HG02943 (cell line): ENCODE results near the gene ACBD7.

Experiments used
- ATAC-seq: cut with Tn5 transposase; IDR thresholded peaks from one replicate; pipeline ENCODE4 v1.9.1; 2021; ENCODE audit warnings: mild to moderate bottlenecking, low read depth, moderate library complexity; ENCODE audit not compliant: unreplicated experiment

Gene ACBD7

DNA sequence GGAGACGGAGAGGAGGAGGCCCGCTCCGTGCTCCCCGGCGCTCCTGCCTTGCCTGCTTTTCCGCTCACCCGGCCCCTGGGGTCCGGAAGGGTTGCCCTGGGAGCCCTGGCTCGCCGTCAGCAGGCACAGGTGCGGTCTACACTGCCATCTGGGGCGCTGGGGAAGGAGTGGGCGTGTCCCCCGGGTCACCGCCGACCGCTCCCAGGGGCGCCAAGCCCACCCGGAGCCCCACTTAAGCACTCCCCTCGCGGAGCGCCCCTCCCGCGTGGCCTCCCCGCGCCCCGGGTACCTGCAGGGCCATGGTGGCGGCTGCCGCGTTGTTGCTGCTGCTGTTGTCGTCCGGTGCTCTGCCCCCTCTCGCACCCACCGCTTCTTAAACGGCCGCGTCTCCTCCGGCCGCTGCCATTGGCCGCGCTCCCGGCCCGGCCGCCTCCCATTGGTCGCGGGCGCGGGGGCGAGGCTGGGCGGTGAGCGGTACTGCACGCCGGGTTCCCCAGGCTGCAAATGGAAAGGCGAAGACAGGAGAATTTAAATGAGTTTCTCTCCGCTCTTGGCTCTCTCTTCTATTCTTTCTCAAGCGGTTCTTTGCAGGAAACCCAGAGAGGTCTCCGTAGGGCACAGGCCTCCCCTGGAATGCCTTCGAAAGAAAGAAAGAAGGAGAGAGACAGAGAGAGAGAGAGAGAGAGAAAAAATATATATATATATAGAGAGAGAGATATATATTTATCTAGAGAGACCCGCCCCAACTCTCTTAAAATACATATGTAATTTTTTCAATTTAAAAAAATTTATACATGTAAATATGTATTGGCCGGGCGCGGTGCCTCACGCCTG is at the start of gene ACBD7:
TSS of gene ACBD7 (minus strand) at position 349 of the 834 bp plus-strand sequence. CDS start at position 301, 48 bp downstream.
- peak; percentile 100 for ATAC-seq

DNA sequence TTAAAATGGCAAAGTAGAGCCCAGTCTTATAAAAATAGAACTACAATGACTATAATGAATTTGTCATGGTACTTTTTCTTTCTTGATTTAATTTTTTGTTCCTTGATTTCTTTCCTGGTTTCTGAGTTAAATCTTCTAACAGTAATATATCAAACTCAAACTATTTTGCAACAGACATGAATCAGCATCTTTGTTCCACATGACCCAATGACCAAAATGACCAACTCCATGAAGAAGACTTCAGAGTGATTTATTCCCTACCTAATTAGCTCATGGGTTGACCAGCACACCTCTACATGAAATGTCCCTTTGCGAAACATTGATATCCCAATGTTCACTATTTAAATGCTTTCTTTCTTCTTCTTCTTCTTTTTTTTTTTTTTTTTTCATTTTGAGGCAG is 49.1 kb upstream of the ACBD7 start:
- no peak for ATAC-seq

DNA sequence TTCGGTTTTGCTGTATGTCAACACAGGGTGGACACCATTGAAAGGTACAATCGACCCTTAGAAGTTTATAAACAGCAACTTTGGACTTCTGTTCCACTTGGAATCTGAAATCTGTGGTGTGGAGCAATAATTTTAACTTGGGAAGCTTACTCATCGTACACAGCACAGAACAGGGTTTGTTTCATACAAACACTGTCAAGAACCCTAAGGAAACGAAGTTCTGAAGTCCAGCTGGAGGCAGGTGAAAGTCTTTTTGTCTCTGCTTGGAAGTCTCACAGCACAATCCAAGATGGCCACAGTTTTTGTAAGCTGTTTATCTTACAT is 48.4 kb upstream of the ACBD7 start:
- no peak for ATAC-seq

DNA sequence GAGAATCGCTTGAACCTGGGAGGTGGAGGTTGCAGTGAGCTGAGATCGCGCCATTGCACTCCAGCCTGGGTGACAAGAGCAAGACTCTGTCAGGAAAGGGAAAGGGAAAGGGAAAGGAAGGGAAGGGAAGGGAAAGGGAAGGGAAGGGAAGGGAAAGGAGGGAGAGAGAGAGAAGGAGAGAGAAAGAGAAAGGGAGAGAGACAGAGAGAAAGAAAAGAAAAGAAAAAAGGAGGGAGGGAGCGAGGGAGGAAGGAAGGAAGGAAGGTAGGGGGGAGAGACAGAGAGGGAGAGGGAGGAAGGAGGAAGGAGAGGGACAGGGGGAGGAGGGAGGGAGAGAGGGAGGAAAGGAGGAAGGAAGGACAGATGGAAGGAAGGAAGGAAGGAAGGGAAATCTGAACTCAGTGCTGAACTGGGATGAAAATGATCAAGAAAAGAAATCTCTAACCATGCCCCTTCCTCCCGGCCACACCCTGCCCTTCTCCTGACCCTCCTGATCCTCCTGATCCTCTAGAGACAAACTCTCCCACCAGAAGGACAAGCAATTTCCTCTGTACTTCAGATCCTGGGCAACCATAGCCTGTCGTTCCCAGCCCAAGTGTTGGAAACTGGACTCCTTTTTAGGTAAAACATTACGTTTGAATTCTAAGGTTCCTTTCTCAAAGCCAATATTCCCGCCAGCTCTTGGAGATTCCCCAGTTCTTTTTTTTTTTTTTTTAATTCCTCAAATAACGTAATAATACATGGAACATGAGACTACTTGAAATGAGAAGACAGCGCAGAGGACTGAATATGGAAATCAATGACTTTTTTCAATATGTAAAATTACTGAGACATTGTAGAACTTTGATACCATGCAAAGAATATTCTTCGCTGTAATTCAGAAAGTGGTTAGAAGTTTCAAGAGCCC is 47.8 kb upstream of the ACBD7 start:
- ATAC-seq, result no peak

DNA sequence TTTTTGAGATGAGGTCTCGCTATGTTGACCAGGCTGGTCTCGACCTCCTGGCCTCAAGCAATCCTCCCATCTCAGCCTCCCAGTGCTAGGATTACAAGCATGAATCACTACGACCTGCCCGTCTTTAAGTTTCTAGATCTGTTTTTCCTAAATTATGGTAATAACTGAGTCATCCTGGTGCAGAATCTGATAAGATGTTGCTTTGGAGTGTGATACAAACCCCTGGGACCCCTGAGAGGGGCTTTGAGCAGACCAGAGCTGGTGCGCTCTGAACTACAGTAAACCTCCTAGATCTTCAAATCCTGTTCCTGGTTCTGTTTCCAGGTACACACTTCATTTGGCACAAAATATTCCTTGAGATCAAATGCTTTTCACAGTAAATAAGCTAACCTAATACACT is 42.8 kb upstream of the ACBD7 start:
- no peak for ATAC-seq

DNA sequence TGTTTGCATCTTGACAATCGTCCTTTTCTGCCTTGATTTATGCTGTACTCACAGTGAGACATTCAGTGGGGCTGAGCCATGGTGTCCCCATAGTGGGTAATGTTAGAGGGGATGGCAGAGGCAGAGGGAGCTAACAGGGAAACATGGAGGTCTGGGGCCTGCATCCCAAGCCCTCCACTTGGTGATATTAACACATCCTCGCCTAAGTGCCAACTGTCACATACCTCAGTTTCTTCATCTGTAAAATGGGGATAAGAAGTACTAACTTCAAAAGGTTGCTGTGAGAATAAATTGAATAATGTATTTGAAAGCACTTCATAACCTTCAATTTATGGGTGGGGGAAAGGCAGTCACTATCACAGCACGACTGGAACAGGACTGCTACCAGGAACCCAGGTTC is 36.3 kb upstream of the ACBD7 start:
- no peak for ATAC-seq

DNA sequence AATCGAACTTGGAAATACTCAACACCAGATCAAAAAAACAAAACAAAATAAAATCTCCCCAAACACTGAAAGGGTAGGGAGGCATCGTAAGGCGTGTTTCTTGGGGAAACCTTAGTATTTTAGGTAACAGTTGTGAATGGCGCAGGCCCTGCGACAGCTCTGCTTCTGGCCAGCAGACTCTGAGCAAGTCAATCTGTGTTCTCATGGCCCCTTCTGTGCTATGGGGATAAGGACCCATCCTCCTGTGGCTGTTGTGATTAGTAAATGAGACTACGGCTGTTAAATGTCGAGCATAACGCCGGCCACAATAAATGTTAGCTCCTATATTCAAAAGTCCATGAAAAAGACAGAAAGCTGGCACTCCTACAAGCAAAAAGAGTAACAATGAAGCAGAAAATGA is 35.6 kb upstream of the ACBD7 start:
- no peak for ATAC-seq

DNA sequence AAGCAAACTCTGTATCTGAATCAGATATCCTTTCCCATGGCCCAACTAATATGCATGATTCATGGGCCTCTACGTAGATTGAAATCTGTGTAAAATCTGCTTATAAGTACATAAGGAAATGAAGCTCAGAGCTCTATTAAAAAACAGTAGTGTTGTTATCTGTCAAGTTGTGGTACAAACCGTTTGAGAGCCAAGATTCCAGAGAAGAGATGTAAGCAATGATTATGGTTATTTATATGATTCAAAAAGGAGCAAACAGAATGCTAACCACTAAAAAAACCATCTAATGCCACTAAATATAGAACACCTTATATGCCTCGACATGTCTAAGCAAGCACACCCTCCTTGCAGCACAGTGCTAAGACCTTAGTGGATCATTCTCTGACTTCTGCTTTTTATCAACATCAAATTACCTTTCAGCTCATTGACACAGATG is 35.2 kb upstream of the ACBD7 start:
- ATAC-seq, result no peak

DNA sequence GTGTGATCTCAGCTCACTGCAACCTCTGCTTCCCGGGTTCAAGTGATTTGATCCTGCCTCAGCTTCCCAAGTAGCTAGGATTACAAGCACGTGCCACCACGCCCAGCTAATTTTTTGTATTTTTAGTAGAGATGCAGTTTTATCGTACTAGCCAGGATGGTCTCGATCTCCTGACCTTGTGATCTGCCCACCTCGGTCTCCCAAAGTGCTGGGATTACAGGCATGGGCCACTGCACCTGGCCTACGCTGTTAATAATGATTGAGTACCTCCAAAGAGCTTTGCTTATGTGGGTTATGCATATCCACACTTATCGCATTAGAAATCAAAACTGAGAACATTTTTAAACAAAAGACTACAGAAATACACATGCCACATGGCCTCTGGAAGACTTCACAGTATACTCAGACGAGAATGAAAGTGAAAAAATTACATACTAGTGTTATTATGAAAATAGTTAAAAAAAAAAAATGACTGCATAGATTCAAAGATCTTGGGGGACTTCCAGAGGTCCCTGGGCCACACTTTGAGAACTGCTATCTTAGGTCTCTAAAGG is 34.0 kb upstream of the ACBD7 start:
- peak; percentile 79 for ATAC-seq

DNA sequence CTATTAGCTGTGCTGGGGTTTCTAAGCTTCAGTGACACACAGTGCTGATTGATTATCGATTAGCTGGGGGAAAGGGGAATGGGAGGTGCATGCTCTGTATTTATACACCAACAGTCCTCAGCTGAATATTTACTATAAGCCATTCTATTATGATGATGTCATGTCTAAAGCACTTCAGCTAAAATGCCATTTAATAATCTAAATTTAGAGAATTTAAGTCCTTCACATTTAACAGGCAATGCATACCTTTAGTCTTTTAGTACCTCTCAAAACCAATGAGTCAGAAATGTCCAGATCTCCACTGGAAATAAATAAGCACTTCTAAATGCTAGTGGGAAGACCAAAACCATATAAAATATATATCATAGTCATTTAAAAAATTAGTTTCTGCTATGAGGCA is 33.1 kb upstream of the ACBD7 start:
- ATAC-seq, result no peak

DNA sequence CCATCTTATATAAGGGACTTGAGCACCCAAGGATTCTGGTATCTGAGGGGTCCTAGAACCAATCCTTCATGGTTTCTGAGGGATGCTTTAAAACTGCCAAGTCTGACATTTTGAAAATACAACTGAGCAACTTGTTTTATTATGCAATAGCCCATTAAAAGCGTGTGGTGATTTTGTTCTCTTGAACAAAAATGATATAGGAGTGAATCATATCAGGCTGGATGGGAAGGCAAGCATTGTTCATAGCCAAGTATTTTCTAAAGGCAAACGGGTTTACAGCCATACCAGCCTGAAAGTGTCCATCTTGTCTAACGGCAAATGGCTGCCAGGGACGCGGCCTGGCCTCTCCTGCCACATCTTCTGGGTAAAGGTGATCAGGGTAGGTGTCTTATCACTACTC is 31.9 kb upstream of the ACBD7 start:
- no peak for ATAC-seq

DNA sequence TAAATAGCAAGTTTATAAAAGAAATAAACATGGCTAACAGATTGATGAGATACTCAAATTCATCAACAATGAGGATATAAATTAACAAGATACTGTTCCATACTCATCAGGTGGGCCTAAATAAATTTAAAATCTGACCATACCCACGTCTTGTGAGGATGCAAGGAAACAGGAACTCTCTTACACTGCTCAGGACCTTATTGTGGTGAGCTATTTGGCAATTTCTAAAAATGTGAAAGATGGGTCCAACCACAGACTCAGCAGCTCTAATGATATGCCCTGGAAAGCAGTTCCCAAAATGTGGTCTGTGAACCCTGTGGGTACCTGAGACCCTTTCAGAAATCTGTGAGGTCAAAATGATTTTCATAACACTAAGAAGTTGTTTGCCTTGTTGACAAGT is 30.0 kb upstream of the ACBD7 start:
- ATAC-seq, result no peak

DNA sequence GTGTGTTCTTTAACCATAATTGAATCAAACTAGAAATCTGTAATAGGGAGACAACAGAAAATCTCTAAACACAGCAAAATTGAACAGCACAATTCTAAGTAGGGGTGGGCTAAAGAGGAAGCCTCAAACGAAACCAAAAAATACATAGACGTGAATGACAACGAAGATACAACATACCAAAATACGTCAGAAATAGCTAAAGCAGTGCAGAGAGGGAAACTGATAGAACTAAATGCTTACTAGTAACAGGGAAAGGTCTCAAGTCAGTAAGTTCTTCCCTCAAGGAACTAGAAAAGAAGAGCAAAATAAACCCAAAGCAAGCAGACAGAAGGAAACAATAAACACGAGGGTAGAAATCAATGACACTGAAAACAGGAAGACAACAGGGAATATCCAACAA is 27.6 kb upstream of the ACBD7 start:
- ATAC-seq, result no peak

DNA sequence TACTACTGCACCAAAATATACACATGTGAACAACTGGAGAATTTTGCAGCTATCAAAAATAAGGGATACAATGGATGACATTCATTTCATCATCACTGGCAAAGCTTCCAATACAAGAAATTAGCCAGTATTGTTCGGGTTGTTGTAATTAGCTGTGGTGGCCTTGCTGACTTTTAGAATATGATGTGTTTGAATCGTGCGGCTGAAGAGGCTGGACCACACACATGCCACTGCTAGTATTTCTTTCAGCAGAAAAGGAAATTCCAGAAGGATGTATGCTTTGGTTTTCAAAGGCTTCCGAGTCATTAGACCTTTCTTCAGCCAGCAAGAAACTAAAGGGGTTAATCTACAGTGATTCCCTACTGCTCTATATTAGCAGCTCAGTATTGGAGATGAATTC is 25.2 kb upstream of the ACBD7 start:
- ATAC-seq, result no peak

DNA sequence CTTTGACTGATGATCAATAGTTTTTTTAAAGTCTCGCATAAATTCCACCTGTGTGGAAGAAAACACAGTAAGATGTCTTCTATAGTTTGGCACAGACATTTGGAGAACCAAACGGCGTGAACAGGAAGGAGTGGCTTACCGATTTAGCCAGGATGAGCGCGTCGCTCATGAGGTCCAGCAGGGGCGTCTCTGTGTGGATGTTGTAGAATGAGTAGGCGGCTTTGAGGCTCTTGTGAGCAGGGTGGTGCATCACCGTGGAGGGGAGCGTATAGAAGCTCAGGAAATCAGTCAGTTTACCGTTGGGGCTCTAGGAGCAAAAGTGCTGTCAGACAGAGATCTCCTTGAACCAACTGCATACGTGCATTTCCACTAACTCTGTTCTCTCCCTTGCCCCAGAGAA is 24.1 kb upstream of the ACBD7 start:
- no peak for ATAC-seq

DNA sequence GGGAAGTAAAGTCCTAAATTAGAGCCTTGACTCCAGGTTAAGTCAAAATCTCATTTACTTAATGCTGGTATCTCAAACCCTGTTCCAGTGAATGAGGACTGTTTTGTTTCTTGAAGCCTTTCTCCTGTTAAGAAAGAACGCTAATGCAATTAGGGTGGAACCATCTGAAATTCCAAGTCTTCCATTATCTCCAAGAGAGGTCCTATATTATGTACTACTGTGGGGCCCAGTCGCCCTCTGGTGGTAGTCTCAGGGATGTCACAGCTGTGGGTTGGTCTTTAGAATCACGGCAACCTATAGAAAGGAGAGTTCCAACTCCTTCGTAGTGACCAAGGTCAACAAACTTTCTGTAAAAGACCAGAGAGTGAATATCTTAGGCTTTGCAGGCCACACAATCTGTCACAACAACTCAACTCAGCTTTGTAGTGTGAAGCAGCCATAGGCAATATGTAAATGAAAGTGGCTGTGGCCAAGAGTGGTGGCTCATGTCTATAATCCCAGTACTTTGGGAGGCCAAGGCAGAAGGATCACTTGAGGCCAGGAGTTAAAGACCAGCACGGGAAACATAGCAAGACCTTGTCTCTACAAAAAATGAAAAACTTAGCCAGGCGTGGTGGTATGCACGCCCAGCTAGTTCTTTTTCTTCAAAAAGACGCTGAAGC is 17.9 kb upstream of the ACBD7 start:
- peak; percentile 75 for ATAC-seq

DNA sequence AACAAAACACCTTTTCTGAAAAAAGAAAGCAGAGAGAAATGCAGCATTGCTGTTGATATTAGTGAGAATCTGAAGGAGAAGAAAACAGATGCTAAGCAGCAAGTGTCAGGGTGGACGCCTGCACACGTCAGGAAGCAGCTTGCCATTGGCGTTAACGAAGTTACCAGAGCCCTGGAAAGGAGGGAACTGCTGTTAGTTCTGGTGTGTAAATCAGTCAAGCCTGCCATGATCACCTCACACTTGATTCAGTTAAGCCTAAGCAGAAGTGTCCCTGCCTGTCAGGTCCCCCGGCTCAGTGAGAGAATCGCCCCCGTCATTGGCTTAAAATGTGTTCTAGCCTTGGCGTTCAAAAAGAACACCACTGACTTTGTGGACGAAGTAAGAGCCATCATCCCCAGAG is 14.9 kb upstream of the ACBD7 start:
- ATAC-seq, result no peak

DNA sequence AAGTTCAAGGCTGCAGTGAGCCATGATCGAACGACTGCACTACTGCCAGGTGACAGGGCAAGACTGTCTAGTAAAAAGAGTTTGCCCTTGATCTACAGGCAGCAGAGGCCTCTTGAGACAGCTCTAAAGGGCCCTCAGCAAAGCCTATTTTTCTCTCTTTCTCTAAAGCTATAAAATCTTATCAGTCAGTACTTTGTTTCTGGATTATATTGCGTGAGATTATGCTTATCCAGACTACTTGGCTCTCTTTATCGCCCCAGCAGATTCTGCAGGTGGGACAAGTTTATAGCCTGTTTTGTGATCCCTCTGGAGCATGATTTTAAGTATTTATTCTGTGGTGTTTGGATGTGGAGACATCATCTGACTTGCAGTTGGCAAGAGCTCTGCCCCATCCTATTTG is 11.3 kb upstream of the ACBD7 start:
- ATAC-seq, result no peak

DNA sequence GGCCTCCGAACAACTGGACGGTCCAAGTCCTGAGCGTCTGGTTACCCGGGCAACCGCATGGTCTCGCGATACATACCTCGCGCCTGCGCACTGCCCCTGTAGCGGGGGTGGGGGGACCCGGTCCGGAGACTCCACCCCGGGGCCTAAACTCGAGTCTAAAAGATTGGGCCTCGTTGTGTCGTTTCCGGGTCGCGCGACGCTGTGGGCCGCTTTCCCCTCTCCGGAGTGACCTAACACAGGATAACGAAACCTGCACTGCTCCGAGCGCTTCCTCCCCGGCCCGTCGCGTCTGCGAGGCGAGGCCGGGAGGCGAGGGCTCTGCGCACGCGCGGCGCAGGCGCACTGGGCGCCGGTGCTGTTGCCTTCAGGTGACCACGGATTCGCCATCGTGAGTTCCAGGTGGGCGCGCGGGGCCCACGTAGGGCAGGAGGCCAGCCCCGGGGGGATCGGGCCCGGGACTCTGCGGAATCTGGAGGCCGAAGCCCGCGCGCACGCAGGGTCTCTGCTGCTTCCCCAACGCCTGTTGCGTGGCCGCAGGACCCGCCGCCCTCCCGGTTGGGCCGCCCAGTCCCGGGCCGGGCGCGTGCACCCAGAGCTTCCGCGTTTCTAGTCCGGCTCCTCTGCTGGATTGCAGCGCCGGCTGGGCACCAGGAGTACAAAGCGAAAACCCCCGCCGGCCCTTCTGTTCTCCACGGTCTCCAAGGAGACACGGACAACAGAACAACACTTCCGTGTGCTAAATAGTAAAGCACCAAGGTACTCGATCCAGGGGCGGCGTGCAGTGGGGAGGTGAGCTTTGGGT is 8.6 kb upstream of the ACBD7 start, which contains the start of gene RPP38:
TSS of gene RPP38 (plus strand) at position 345 of the 802 bp plus-strand sequence. CDS start 5,960 bp downstream, outside the sequence.
- peak; percentile 78 for ATAC-seq

DNA sequence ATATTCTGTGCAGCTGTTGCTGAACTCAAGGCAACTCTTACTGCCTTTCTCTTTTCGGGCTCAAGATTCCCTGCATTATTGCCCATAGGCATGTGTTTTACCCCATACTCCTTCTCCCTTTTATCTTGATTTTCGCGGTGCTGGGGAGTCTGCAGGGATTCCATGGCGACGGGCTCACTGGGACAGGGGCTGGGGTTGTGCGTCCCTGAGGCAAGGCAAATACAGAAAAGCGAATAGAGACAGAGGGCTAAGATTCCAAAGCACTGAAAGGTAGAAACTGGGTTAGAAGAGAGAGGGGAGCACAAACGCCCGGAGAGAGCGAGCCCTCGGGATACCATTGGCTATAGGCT is 8.1 kb upstream of the ACBD7 start:
- ATAC-seq, result peak; percentile 23
